Measurements from ENCODE around the gene SH3TC2. TPM values are rescaled to one million over a fixed set of nuclear protein-coding genes. Genes with fewer than 3 reads are reported as not detected.

SH3TC2 gene
- total and polyA plus RNA-seq, 10 of the 15 experiments (the other 5 are each of a cell fraction or from before 2014, with no cell fraction given) = not detected

DNA sequence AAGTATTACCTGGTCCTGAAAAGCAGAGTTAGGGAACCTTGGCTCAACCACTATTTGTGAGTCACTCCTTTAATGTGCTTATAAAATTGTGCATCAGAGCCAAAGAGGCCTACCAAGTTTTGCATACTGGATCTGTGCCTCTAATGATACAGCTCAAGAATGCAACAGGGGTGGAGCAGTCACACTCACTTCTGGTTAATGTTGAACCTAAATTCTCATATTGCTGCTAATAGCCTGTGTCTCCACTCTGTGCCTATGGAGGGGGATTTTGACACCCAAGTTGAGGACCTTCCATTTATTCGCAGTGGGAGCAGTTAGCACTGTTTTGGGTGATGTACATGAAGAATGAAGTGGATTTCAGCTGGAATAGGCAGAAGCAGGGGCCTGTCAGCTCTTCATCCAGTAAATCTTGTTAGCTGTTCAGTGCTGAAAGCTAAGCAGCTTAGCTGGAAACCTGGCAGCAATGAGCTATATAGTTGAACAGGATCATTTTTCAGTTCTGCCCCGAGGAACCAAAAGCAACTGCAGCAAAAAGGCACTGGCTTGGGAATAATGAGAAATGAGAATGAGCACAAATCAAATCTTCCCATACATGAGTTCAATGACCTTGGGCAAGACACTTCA lies 9.7 kb downstream of the SH3TC2 start:
- Histone ChIP-seq H2AFZ (ENCODE audit: control insufficient read depth, low read depth, low read length) (no peak overlapping the region), H3K27me3 (replicated peaks in 1 of 2; ENCODE audit: control insufficient read depth in 2 of 2, insufficient read depth in 2 of 2, low read length in 1 of 2) (0 out of 4 replicates have a peak, but pooled peaks cover 0 to 2% of the 10 kb centered on the region in 2 experiments), H3K9ac (ENCODE audit: control insufficient read depth, insufficient read depth, low read length) (no peak overlapping the region), H4K20me1 (ENCODE audit: control insufficient read depth, insufficient read depth) (no peaks in the 10 kb centered on the region), H3K9me3 (replicated peaks; ENCODE audit: control insufficient read depth, insufficient read depth, low read length) (no peaks in the 10 kb centered on the region), H3K36me3 (ENCODE audit: control insufficient read depth in 2 of 2, insufficient read depth in 2 of 2, low read length in 1 of 2) (no peaks in the 10 kb centered on the region), H3K4me3 (no peak overlapping the region), H3K4me2 (ENCODE audit: control insufficient read depth, insufficient read depth) (no peak overlapping the region), H3K4me1 (ENCODE audit: control insufficient read depth, insufficient read depth, low read length) (no peaks in the 10 kb centered on the region), H3K79me2 (ENCODE audit: control insufficient read depth, insufficient read depth, low read length) (no peaks in the 10 kb centered on the region), H3K27ac (ENCODE audit: control insufficient read depth, insufficient read depth) (no peak overlapping the region)
- DNase-seq (ENCODE audit: low read depth, low spot score) = no peak
- intact Hi-C loops (cut with micrococcal nuclease; ENCODE audit: unreplicated experiment) = no loop called here
- ChIA-PET RAD21 (ENCODE audit: unreplicated experiment) (no interaction called here), CTCF (no interaction called here), POLR2A (no interaction called here), SMC1A (ENCODE audit: uncharacterized antibody, unreplicated experiment) (interaction anchor here (1.0 kb wide), 1 partner anchor 322 kb away, joined by 3 read pairs; no protein-coding TSS in a partner anchor)
- ATAC-seq = no peak
- BruUV-seq (replicated peaks) = no TSS peak
- WGBS (ENCODE audit: insufficient coverage, insufficient replicate concordance, low lambda C conversion rate, missing lambda C conversion rate) = 0% methylated on average over 2 of the region's 2 CpGs
- FAIRE-seq = no peak
- in situ Hi-C loops (cut with MboI) = no loop called here
- TF ChIP-seq CEBPZ (IDR thresholded peaks at IDR 0.05; ENCODE audit: low read depth, low read length) (no peak), JUND (IDR thresholded peaks at IDR 0.05; ENCODE audit: low read depth, low read length) (no peak), EP300 (IDR thresholded peaks at IDR 0.05; ENCODE audit: borderline replicate concordance in 1 of 2, control insufficient read depth in 1 of 2, low read depth in 2 of 2, low read length in 2 of 2) (no peak), ATF7 (IDR thresholded peaks at IDR 0.05; ENCODE audit: low read depth) (no peak), LARP7 (IDR thresholded peaks at IDR 0.05) (no peak), ZNF384 (IDR thresholded peaks at IDR 0.05; ENCODE audit: borderline replicate concordance, low read depth, low read length) (no peak), TCF7 (IDR thresholded peaks at IDR 0.05; ENCODE audit: borderline replicate concordance) (no peak), SUZ12 (IDR thresholded peaks at IDR 0.05; ENCODE audit: unreplicated experiment) (no peak), ETV6 (conservative IDR thresholded peaks at IDR 0.05 in 1 of 2, IDR thresholded peaks at IDR 0.05 in 1 of 2; ENCODE audit: borderline replicate concordance in 1 of 2, low read depth in 1 of 2) (no peak)

All from GM12878 (cell line).